Measurements from ENCODE around the gene ASTN2.

DNA sequence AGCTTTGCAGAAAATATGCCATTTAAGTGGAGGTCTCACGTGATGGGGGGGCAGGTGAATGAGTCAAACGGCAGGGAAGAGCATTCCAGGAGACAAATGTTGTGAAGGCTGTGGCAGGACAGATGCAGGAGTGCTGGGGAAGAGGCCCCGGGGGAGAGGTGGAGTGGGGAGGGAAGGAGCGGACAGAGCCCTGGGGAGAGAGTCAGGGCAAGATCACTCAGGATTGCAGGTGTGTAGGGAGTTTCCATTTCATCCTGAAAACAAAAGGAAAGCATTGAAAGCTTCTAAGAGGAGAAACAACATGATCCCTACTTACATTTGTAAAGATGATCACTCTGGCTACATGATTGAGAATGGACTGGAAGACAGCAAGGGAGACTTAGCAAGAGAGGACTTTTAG lies 323.3 kb downstream of the ASTN2 start:
- TF ChIP-seq FOS (IDR thresholded peaks at IDR 0.05; ENCODE audit: borderline replicate concordance, insufficient read depth, low read length), result no peak
- TF ChIP-seq POLR2AphosphoS5 (IDR thresholded peaks at IDR 0.05; ENCODE audit: insufficient read depth, low read depth, low read length), result no peak
- TF ChIP-seq, protein P1, sequence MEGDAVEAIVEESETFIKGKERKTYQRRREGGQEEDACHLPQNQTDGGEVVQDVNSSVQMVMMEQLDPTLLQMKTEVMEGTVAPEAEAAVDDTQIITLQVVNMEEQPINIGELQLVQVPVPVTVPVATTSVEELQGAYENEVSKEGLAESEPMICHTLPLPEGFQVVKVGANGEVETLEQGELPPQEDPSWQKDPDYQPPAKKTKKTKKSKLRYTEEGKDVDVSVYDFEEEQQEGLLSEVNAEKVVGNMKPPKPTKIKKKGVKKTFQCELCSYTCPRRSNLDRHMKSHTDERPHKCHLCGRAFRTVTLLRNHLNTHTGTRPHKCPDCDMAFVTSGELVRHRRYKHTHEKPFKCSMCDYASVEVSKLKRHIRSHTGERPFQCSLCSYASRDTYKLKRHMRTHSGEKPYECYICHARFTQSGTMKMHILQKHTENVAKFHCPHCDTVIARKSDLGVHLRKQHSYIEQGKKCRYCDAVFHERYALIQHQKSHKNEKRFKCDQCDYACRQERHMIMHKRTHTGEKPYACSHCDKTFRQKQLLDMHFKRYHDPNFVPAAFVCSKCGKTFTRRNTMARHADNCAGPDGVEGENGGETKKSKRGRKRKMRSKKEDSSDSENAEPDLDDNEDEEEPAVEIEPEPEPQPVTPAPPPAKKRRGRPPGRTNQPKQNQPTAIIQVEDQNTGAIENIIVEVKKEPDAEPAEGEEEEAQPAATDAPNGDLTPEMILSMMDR (IDR thresholded peaks at IDR 0.05; ENCODE audit: extremely low read depth in 1 of 2, insufficient read depth in 1 of 2, low read depth in 1 of 2, low read length in 2 of 2), result no peak
- TF ChIP-seq POLR2A (IDR thresholded peaks at IDR 0.05; ENCODE audit: low read depth, low read length), result no peak
- TF ChIP-seq JUN (IDR thresholded peaks at IDR 0.05; ENCODE audit: borderline replicate concordance, insufficient read depth, insufficient read length, low read depth), result no peak
- TF ChIP-seq, protein P2, sequence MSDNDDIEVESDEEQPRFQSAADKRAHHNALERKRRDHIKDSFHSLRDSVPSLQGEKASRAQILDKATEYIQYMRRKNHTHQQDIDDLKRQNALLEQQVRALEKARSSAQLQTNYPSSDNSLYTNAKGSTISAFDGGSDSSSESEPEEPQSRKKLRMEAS (IDR thresholded peaks at IDR 0.05; ENCODE audit: insufficient read depth, insufficient read length), result no peak
- TF ChIP-seq EZH2 (IDR thresholded peaks at IDR 0.05; ENCODE audit: borderline replicate concordance, low read depth, low read length, severe bottlenecking), result no peak
- TF ChIP-seq GATA2 (IDR thresholded peaks at IDR 0.05; ENCODE audit: insufficient read depth, insufficient read length, low read depth, low read length), result no peak
- no peak for TF ChIP-seq MYC (IDR thresholded peaks at IDR 0.05; ENCODE audit: low read depth, low read length)

All from endothelial cell of umbilical vein (primary cell).